IPS-18c (cell line): Measurements from ENCODE around the gene LILRB1.
"Not testable (repeated sequence)": the region's sequence is repeated elsewhere in the genome, so short reads cannot be mapped to it uniquely, and the experiment has no call there.

Experiments
- H3K4me3 ChIP-seq: 2 replicates; pipeline ENCODE4 v1.7.0; 2013; ENCODE audit warnings: low read depth, mild to moderate bottlenecking, low read length, moderate library complexity; ENCODE audit not compliant: insufficient read depth
- H3K9me3 ChIP-seq: one replicate; pipeline ENCODE4 v1.6.1; 2013; ENCODE audit warnings: mild to moderate bottlenecking, low read length, moderate library complexity; ENCODE audit not compliant: control insufficient read depth, insufficient read depth

The LILRB1 gene

DNA sequence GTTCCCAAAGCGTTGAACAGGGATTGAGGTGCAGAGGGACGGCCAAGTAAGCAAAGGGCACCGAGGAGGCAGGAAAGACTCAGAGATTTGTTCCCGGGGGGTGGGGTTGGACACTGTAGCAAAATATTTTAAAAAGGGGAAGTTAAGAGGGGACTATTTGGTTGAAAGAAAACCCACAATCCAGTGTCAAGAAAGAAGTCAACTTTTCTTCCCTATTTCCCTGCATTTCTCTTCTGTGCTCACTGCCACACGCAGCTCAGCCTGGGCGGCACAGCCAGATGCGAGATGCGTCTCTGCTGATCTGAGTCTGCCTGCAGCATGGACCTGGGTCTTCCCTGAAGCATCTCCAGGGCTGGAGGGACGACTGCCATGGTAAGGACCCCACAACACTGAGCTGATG lies at the start of gene LILRB1:
TSS of gene LILRB1 (plus strand) at position 223 of the 400 bp plus-strand sequence. CDS start 590 bp downstream, outside the sequence.
- H3K9me3 ChIP-seq = peaks cover 11% of the 10 kb centered on the region
- H3K4me3 ChIP-seq = not testable (repeated sequence)

DNA sequence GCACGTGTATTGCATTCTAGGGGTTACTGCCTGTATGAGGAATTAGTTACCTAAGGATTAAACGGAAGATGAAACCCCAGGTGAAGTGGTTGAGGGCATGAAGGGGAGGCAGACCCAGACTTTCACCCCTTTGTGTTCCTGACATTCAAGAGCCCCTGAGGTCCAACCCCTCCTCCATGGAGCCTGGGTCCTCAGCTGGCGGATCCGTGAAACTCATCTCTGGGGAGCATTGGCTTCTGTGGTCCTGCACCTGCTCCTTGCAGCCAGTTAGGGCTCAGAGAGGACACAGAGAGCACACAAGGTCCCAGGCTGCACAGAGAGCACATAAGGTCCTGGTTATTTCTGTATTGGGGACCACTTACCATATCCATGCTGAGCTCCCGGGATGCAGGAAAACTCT lies 43.9 kb upstream of the LILRB1 start:
- Histone ChIP-seq H3K9me3 (peaks cover 10% of the 10 kb centered on the region), H3K4me3 (no peak overlapping the region)

DNA sequence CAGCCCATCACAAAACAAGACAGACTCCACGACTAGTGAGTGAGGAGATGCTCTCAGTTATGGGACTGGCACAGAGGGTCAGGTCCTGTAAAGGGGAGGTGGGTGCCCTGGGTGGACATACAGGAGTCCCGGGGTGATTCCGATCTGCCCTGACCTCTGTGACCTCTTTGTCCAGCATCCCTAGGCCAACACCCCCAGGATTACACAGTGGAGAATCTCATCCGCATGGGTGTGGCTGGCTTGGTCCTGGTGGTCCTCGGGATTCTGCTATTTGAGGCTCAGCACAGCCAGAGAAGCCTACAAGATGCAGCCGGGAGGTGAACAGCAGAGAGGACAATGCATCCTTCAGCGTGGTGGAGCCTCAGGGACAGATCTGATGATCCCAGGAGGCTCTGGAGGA lies 43.3 kb upstream of the LILRB1 start:
- H3K9me3 ChIP-seq = peaks cover 10% of the 10 kb centered on the region
- H3K4me3 ChIP-seq = no peak overlapping the region

DNA sequence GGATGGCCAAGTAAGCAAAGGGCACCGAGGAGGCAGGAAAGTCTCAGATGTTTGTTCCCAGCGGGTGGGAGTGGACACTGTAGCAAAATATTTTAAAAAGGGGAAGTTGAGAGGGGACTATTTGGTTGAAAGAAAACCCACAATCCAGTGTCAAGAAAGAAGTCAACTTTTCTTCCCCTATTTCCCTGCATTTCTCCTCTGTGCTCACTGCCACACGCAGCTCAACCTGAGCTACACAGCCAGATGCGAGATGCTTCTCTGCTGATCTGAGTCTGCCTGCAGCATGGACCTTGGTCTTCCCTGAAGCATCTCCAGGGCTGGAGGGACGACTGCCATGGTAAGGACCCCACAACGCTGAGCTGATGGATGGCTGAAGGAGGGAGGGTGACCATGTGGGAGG lies 36.8 kb upstream of the LILRB1 start, which contains the start of gene LILRA1:
TSS of gene LILRA1 (plus strand) at position 188 of the 400 bp plus-strand sequence. CDS start 613 bp downstream, outside the sequence.
- H3K9me3 ChIP-seq = peaks cover 13% of the 10 kb centered on the region

DNA sequence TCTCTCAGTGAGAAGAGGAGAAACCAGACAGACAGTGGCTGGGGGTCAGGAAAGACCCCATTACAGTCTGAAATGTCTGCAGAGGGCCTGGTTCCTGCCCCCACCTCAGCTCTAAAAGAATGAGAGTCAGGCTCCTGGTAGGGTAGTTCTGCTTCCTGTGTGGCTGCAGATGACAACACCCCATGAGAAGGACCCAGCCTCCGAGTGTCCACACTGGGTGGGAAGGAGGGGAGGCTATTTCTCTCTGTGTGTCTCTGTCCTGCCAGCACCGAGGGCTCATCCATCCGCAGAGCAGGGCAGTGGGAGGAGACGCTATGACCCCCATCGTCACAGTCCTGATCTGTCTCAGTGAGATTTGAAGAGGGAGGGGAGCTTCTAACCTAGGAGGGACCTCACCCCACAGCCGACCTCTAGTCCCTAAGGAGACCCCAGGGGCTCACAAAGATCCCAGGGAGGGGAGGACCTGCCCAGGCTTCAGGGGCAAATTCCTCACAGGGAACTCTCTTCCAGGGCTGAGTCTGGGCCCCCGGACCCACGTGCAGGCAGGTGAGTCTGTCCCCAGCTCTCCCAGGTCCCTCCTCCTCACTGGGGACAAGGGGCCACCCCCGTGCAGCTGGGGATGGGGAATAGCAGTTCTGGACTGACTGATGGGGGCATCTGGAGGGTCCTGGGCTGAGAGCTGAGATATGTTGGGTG lies 36.2 kb upstream of the LILRB1 start:
- H3K9me3 ChIP-seq = peaks cover 11% of the 10 kb centered on the region
- H3K4me3 ChIP-seq = not testable (repeated sequence)

More for the DNA sequence above, 36.8 kb upstream of the LILRB1 start, which contains the start of gene LILRA1:
- H3K4me3 ChIP-seq = not testable (repeated sequence)

DNA sequence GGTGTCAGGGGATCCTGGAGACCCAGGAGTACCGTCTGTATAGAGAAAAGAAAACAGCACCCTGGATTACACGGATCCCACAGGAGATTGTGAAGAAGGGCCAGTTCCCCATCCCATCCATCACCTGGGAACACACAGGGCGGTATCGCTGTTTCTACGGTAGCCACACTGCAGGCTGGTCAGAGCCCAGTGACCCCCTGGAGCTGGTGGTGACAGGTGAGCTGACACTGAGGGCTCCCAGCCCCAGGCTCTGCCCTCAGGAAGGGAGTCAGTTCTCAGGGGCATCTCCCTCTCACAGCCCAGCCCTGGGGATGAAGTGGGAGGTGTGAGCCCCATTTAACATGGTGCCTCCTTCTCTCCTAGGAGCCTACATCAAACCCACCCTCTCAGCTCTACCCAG lies 35.5 kb upstream of the LILRB1 start:
- H3K9me3 ChIP-seq = peaks cover 11% of the 10 kb centered on the region
- no peak overlapping the region; the same call in 1 of the 2 replicates for H3K4me3 ChIP-seq

DNA sequence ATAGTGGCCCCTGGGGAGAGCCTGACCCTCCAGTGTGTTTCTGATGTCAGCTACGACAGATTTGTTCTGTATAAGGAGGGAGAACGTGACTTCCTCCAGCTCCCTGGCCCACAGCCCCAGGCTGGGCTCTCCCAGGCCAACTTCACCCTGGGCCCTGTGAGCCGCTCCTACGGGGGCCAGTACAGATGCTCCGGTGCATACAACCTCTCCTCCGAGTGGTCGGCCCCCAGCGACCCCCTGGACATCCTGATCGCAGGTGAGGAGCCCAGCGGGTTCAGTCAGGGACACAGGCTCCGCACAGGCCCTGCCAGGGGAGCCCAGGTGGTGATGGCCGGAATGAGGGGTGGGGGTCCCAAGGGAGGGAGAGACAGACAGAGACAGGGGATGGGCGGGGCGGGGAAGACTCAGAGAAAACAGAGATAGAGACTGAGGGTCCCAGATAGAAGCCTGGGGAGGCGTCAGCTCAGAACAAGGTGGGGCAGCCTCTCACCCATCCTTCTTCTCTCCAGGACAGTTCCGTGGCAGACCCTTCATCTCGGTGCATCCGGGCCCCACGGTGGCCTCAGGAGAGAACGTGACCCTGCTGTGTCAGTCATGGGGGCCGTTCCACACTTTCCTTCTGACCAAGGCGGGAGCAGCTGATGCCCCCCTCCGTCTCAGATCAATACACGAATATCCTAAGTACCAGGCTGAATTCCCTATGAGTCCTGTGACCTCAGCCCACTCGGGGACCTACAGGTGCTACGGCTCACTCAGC lies 34.4 kb upstream of the LILRB1 start:
- H3K9me3 ChIP-seq = peaks cover 11% of the 10 kb centered on the region

DNA sequence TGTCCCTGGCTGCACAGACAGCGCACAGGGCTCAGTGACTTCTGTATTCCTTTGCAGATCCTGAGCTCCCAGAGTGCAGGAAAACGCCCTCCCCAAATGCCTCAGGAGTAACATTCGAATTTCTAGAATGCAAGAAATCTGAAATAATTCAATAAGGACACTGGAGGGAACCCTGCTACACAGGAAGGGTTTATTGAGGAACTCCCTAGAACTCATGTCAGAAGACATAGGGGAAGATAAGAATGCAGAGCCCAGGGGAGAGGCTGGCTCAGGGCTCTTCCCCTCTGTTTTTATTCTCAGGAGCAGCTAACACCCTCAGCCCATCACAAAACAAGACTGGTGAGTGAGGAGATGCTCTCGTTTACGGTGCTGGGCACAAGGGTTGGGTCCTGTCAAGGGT lies 30.1 kb upstream of the LILRB1 start:
- H3K9me3 ChIP-seq = peaks cover 7% of the 10 kb centered on the region
- no peak overlapping the region for H3K4me3 ChIP-seq

More for the DNA sequence above, 34.4 kb upstream of the LILRB1 start:
- not testable (repeated sequence) for H3K4me3 ChIP-seq

DNA sequence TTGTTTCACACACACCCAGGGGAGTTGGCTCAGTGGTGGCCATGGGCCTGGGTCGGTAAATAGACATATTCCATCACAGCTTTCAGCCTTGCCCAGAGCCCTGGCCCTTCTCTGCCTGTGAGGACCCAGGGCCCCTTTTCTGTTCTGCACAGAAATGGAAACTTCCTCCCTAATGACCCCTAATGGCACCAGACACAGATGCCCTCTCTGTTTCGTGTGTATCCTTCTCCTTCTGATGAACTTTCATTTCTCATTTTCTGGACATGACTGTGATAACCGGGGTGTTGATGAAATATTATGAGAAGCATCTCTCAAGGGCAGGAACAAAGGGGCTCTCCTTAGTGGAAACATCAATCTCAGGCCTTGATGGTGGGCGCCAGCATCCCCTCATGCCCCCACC lies 24.1 kb upstream of the LILRB1 start:
- Histone ChIP-seq H3K9me3 (peaks cover 25% of the 10 kb centered on the region), H3K4me3 (no peak overlapping the region)

DNA sequence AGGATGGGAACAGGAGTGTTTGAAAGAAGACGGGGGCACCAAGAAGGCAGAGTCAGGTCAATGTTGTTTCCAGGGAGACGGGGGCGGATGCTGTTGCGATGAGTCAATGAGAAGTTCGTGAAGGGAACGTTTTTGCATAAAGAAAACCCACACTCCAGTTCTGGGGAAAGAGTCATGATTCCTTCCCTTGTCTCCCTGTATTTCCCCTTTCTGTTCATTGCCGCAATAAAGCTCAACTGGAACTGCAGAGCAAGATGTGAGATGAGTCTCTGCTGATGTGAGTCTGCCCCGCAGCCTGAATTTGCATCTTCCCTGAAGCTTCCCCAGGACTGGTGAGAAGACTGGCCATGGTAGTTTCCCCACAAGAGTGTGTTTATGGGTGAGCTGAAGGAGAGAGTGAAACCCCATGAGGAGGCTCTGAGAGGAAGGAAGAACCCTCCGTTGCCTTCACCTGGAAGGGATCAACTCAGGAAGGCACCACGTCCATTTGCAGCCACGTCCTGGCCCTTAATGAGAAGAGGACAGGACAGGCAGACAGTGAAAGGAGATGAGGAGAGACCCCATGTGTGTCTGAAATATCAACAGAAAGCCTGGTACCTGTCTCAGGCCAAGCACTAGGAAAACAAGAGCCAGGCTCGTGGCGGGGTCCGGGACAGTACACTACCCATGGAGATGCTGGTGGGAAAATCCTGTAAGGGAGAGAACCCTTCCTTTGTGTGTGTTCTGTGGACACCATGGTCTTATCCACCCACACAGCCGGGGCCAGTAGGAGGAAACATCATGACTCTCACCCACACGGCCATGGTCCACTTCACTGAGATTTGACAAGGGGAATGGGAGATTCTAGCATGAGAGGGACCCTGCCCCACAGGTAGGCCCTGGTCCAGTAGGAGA lies 23.1 kb upstream of the LILRB1 start:
- Histone ChIP-seq H3K9me3 (peaks cover 25% of the 10 kb centered on the region), H3K4me3 (peak overlapping the region; percentile 15; the same call in 1 of the 2 replicates)

DNA sequence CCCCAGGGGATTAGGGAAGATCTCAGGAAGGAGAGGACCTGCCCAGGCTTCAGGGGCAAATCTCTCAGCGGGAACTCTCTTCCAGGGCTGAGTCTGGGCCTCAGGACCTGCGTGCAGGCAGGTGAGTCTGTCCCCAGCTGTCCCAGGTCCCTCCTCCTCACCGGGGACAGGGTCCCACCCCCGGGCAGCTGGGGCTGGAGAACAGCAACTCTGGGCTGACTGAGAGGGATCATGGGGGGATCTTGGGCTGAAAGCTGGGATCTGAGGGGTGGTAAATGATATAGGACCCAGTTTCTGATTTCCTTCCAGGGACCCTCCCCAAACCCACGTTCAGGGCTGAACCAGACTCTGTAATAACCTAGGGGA lies 22.5 kb upstream of the LILRB1 start:
- H3K9me3 ChIP-seq = peaks cover 25% of the 10 kb centered on the region
- no peak overlapping the region for H3K4me3 ChIP-seq

DNA sequence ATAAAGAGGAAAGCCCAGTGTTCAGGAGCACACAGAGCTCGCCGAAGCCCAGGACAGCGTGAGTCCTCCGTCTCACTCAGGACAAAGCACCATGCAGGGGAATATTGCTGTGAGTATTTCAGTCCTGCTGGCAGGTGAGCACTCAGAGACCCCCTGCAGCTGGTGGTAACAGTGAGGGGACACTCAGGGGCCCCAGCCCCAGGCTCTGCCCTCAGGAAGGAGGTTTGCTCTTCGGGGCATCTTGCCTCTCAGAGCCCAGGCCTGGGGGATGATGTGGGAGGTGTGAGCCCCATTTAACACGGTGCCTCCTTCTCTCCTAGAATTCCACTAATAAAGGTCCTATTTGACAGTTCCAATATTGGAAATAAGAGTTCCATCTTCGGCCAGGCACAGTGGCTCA lies 22.1 kb upstream of the LILRB1 start:
- Histone ChIP-seq H3K4me3 (no peak overlapping the region), H3K9me3 (peaks cover 25% of the 10 kb centered on the region)

DNA sequence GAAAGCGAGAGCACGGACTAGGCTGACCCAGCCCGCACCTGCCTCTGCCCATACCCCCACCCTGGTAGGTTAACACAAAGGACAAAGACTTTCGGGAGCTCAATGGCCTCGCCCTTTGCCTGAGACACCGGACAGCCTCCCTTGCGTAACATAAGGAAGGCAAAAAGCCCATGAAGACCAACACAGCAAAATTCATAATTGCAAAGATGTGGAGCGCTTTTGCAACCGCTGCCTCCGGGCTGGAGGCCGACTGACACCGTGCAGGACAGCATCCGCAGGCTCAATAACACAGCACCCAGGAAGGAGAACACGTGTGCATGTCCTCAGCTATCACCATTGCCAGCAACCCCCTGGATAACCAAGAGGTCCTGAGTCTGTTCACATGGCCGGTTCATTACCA lies 21.5 kb upstream of the LILRB1 start:
- H3K9me3 ChIP-seq = peaks cover 25% of the 10 kb centered on the region
- H3K4me3 ChIP-seq = no peak overlapping the region

DNA sequence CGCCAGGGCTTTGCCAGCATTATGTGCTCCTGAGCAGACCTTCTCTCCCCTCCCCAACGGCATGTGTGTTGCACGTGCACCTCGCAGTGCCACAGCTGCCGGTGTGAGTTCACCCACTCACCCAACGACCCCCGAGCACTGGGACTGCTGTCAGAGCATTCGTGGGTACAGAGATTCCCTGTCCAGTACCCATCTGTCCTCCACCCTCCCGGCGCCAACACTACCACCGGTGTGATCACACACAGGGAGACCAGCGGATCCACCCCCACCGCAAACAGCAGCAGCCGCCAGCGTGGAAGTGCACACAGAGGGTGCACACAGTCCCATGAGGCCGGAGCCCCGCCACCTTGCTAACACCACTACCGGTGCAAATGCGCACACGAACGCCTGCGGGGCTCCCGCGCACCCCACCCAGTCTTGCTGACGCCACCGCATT lies 20.9 kb upstream of the LILRB1 start:
- Histone ChIP-seq H3K4me3 (no peak overlapping the region), H3K9me3 (peaks cover 25% of the 10 kb centered on the region)

DNA sequence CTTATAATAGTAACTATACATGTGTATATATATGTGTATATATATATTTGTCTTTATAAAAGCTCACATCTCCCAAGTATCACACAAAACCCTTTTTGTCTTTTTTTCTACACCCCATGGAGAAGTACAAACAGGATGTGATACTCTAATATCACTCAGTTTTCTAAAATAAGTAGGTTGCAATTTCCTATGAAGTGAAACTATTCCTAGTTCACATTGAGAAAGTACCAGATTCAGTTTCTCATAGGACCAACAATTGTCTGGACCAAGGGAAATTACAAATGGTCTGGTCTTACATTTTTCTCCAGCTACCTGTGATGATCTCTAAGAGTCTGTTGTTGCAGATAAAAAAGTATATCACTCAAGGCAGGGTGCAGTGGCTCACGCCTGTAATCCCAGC lies 17.9 kb upstream of the LILRB1 start:
- Histone ChIP-seq H3K9me3 (peaks cover 16% of the 10 kb centered on the region), H3K4me3 (no peak overlapping the region)

DNA sequence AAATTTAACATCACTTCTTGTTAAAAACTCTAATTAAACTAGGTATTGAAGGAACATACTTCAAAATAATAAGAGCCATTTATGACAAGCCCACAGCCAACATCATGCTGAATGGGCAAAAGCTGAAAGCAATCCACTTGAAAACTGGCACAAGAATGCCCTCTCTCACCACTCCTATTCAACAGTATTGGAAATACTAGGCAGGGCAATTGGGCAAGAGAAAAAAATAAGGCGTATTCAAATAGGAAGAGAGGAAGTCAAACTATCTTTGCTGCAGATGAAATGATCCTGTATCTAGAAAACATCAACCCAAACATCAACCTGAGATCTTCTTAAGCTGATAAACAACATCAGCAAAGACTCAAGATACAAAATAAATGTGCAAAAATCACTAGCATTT lies 15.6 kb upstream of the LILRB1 start:
- Histone ChIP-seq H3K9me3 (no peaks in the 10 kb centered on the region), H3K4me3 (no peak overlapping the region)

DNA sequence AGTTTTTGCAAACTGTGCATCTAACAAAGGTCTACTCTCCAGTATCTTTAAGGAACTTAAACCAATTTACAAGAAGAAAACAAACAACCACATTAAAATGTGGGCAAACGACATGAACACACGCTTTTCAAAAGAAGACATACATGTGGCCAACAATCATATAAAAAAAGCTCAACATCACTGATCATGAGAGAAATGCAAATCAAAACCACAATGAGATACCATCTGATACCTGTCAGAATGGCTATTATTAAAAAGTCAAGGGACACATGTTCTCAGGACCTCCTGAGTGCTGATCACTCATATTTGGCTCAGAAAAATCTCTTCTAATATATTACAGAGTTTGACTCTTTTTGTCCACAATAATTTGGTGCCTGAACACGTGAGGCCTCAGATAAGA lies 14.2 kb upstream of the LILRB1 start:
- Histone ChIP-seq H3K4me3 (no peak overlapping the region), H3K9me3 (peaks cover 3% of the 10 kb centered on the region)
